Suprapubic skin (tissue), 4 donors: Measurements from ENCODE around the gene FBLN1. TPM values are rescaled to one million over a fixed set of nuclear protein-coding genes. Genes with fewer than 3 reads are reported as not detected.

Source experiments
- DNase-seq, 2 donors: peaks; one replicate each; pipeline ENCODE4 v3.0.0-alpha.2; 2019; ENCODE audit warnings: low spot score in 2 of 2
- H3K27ac ChIP-seq: fragments of 200-600 bp; sonication (generic); one replicate; pipeline ENCODE4 v1.5.1; 2019
- H3K27me3 ChIP-seq: fragments of 200-600 bp; sonication (generic); one replicate; pipeline ENCODE4 v1.5.1; 2019
- H3K36me3 ChIP-seq: fragments of 200-600 bp; sonication (generic); one replicate; pipeline ENCODE4 v1.5.1; 2019
- H3K4me1 ChIP-seq: fragments of 200-600 bp; sonication (generic); one replicate; pipeline ENCODE4 v1.5.1; 2019
- H3K4me3 ChIP-seq: fragments of 200-600 bp; sonication (generic); one replicate; pipeline ENCODE4 v1.5.1; 2019; ENCODE audit warnings: mild to moderate bottlenecking
- H3K9me3 ChIP-seq: fragments of 200-600 bp; sonication (generic); one replicate; pipeline ENCODE4 v1.5.1; 2019
- EP300 ChIP-seq: sonication (generic); formaldehyde crosslinking; IDR thresholded peaks from one replicate; pipeline ENCODE4 v1.6.1; 2017; ENCODE audit warnings: antibody characterized with exemption
- POLR2A ChIP-seq, 2 donors: fragments of 450-650 bp; IDR thresholded peaks; one replicate each; pipeline ENCODE4 v1.6.1; 2017; ENCODE audit warnings: antibody characterized with exemption in 2 of 2, mild to moderate bottlenecking in 2 of 2, moderate library complexity in 2 of 2
- POLR2AphosphoS5 ChIP-seq, 3 donors: sonication (generic); formaldehyde crosslinking; IDR thresholded peaks; one replicate each; pipeline ENCODE4 v1.6.1; 2017; ENCODE audit warnings: antibody characterized with exemption in 3 of 3
- WGBS: methylation state at CpG from one replicate; pipeline ENCODE4 v1.1.5; 2018; 5-methylcytosine and 5-hydroxymethylcytosine counted together
- total RNA-seq, 4 donors: library from RNA; depleted of rRNA; stranded (reverse); fragments of >200 nt; gene quantifications; one replicate each; pipeline ENCODE4 v1.1.0, GENCODE V29; 2016
- TF ChIP-seq, protein P1 (sequence below), 2 donors: fragments of 200-600 bp in 1 of 2; fragments of 450-650 bp in 1 of 2; sonication (generic) in 1 of 2; IDR thresholded peaks; one replicate each; pipeline ENCODE4 v1.5.1; 2016 to 2019; ENCODE audit warnings: antibody characterized with exemption in 2 of 2, mild to moderate bottlenecking in 1 of 2, moderate library complexity in 1 of 2

Gene FBLN1
- total RNA-seq, 4 donors from 2014 or later: 111 to 174 (median 139) TPM

DNA sequence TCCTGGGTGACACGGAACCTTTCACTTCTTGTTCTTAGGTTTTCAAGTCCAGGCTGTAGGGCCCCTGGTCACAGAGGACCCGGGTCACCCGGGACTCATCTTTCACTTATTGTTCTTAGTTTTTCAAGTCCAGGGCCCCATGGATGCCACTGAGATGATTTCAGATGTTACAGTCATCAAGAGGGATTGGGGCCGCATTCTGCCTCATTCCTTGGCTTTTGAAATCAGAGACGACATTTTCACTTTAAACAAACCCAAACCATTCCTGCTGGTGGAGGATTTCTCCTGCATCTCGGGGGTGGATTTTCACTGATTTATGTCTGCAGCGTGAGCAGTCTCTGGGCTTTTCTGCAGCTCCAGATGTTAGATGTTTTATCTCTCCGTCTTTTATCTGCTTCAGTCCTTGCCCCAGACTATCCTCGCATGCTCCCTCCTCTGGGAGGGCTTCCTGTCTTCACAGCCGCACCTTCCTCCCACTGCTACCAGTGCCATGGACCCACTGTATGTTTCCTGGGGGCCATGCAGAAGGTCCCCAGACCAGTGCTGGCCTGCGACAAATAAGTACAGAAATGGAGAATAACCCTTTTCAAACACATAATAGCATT lies 27.4 kb downstream of the FBLN1 start:
- 80% methylated on average over 11 of the region's 11 CpGs for WGBS
- no peak for DNase-seq
- Histone ChIP-seq H3K27ac (no peak overlapping the region), H3K9me3 (no peaks in the 10 kb centered on the region), H3K36me3 (peaks cover 16% of the 10 kb centered on the region), H3K4me3 (no peak overlapping the region), H3K4me1 (peaks cover 62% of the 10 kb centered on the region), H3K27me3 (no peaks in the 10 kb centered on the region)
- no peak for TF ChIP-seq POLR2A (IDR thresholded peaks at IDR 0.05)
- TF ChIP-seq POLR2AphosphoS5 (IDR thresholded peaks at IDR 0.05): no peak
- TF ChIP-seq, protein P1, sequence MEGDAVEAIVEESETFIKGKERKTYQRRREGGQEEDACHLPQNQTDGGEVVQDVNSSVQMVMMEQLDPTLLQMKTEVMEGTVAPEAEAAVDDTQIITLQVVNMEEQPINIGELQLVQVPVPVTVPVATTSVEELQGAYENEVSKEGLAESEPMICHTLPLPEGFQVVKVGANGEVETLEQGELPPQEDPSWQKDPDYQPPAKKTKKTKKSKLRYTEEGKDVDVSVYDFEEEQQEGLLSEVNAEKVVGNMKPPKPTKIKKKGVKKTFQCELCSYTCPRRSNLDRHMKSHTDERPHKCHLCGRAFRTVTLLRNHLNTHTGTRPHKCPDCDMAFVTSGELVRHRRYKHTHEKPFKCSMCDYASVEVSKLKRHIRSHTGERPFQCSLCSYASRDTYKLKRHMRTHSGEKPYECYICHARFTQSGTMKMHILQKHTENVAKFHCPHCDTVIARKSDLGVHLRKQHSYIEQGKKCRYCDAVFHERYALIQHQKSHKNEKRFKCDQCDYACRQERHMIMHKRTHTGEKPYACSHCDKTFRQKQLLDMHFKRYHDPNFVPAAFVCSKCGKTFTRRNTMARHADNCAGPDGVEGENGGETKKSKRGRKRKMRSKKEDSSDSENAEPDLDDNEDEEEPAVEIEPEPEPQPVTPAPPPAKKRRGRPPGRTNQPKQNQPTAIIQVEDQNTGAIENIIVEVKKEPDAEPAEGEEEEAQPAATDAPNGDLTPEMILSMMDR (IDR thresholded peaks at IDR 0.05): no peak
- TF ChIP-seq EP300: no peak

DNA sequence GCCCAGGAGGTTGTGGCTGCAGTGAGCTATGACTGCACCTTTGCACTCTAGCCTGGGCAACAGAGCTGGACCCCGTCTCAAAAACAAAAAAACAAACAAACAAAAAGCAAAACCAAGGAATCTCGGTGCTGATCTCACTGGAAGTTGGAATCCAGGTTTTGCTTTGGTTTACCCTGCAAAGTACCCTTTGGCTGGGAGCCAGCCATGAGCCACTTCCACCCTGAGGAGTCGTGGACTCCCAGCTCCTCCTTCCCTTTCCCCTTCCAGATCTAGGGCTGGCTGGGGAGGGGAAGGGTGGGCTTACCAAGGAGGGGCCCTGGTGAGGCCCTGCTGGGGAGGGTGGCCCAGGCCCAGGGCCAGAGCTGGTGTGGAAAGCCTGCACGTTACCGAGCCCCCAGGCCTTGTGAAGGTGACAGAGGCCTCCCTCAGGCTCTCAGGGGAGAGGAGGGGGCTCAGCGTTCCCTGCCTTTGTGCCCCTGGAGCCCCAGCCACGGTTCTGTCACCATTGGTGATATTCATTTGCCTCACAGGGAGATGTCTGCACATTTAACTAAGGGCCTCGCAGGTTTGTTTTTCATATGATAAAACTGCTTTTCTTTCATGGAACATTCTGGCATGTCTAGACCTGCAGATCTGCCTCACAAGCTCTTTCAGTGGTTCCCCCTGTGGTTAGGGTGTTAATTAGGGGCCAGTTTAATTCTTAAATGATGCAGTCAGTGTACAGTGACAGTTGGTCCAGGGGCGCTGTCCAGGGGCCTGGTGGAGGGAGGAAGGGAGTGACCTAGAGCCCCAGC lies 29.0 kb downstream of the FBLN1 start:
- H3K4me1 ChIP-seq: peaks cover 59% of the 10 kb centered on the region
- TF ChIP-seq POLR2AphosphoS5 (IDR thresholded peaks at IDR 0.05) (no peak), EP300 (no peak), POLR2A (IDR thresholded peaks at IDR 0.05) (no peak)
- TF ChIP-seq, protein P1 (IDR thresholded peaks at IDR 0.05): no peak
- no peak for DNase-seq
- H3K4me3 ChIP-seq: no peak overlapping the region
- H3K27ac ChIP-seq: peak overlapping the region; percentile 13
- H3K36me3 ChIP-seq: peaks cover 16% of the 10 kb centered on the region
- H3K9me3 ChIP-seq: no peaks in the 10 kb centered on the region
- H3K27me3 ChIP-seq: no peaks in the 10 kb centered on the region
- WGBS: 47% methylated on average over 7 of the region's 9 CpGs

DNA sequence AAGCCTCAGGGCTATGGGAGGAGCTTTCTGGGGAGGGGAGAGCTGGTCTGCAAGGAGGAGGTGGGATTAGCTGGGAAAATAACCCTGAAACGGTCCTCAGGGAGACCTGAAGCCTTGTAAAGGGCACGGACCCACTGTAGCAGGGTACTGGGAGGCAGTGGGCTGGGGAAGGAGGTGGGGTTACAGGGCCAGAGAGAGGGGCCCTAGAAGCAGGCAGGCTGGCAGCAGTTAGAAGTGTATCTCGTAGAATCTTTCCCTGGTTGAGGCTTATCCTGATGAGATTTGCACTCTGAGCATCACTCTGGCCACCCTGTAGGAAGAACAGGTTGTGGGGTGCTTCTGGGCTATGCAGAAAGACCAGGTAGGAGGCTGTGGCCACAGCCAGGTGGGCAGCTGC lies 29.6 kb downstream of the FBLN1 start:
- no peaks in the 10 kb centered on the region for H3K9me3 ChIP-seq
- peak overlapping the region; percentile 39 for H3K27ac ChIP-seq
- DNase-seq: no peak
- peaks cover 59% of the 10 kb centered on the region for H3K4me1 ChIP-seq
- WGBS: 56% methylated on average over 3 of the region's 3 CpGs
- no peaks in the 10 kb centered on the region for H3K27me3 ChIP-seq
- TF ChIP-seq, protein P1 (IDR thresholded peaks at IDR 0.05): no peak
- no peak for TF ChIP-seq EP300
- H3K36me3 ChIP-seq: peaks cover 16% of the 10 kb centered on the region
- H3K4me3 ChIP-seq: no peak overlapping the region

DNA sequence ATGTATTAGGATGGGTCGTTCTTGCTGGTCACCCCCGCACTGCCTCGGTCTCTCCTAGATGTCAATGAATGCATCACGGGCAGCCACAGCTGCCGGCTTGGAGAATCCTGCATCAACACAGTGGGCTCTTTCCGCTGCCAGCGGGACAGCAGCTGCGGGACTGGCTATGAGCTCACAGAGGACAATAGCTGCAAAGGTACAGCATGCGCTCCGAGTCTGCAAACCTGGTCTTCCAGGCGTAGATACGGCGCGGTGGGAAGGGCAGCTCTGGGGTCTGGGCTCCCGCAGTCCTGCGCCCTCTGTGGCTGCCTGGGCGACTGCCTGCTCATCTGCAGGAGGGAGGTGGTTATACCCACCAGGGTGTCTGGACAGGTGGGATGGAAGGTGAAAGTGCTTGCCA lies 31.0 kb downstream of the FBLN1 start:
- no peak for DNase-seq
- no peaks in the 10 kb centered on the region for H3K9me3 ChIP-seq
- peak overlapping the region; percentile 5 for H3K4me3 ChIP-seq
- TF ChIP-seq EP300 (no peak), POLR2A (IDR thresholded peaks at IDR 0.05) (no peak), POLR2AphosphoS5 (IDR thresholded peaks at IDR 0.05) (no peak)
- TF ChIP-seq, protein P1 (IDR thresholded peaks at IDR 0.05): no peak
- peak overlapping the region; percentile 32 for H3K27ac ChIP-seq
- 50% methylated on average over 10 of the region's 17 CpGs for WGBS
- H3K27me3 ChIP-seq: no peaks in the 10 kb centered on the region
- peaks cover 63% of the 10 kb centered on the region for H3K4me1 ChIP-seq
- peaks cover 10% of the 10 kb centered on the region for H3K36me3 ChIP-seq
